Activated CD8-positive, alpha-beta memory T cell treated with anti-CD3 and anti-CD28 coated beads, Interleukin-2, amount 50 U/mL, for 48 hours (primary cell): ENCODE measurements around the gene AHSG.
A peak's percentile ranks its signal among the peaks of the same experiment; 100 is the strongest.
"Not testable (repeated sequence)": the region's sequence is repeated elsewhere in the genome, so short reads cannot be mapped to it uniquely, and the experiment has no call there.

ENCODE experiments used
- DNase-seq: peaks from one replicate; pipeline ENCODE4 v3.0.0-alpha.2; 2020

AHSG gene, protein sequence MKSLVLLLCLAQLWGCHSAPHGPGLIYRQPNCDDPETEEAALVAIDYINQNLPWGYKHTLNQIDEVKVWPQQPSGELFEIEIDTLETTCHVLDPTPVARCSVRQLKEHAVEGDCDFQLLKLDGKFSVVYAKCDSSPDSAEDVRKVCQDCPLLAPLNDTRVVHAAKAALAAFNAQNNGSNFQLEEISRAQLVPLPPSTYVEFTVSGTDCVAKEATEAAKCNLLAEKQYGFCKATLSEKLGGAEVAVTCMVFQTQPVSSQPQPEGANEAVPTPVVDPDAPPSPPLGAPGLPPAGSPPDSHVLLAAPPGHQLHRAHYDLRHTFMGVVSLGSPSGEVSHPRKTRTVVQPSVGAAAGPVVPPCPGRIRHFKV

GRCh38 chr3:186612721-186613636 lies at the start of gene AHSG:
Gene AHSG (plus strand): TSS chr3:186613060. CDS start chr3:186613142, 82 bp downstream.
- DNase-seq: no peak

DNA sequence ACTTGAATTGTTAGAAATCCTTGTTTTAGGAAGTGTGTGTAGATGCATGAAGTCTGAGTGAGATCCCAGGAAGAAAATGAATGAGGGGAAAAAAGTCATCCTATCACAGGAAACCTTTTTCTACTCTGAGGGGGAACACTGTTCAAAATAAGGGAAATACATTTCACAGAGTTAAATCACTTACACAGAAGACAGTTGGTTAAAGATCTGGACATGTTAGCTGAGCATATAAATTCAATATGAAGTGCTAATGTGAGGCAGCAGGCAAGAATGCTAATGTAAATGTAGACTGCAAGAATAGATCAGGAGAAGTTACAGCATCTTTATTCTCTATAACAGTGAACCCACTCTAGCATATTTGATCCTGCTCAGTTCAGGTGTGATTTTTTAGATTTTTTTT lies 48.3 kb upstream of the AHSG start:
- no peak for DNase-seq

DNA sequence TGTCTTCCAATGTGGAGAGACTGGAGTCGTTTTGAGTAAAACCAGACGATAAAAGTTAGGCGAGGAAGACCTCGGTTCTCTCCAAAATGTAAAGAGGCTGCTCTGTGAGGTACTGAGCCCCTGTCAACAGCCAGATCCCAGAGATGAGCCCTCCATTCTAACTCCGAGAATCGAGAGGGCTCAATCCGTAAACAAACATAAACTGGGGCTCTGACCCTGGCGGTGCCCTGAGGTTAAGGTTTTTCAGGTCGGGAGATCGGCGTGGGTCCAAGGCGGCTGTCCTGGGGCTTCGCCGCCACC lies 46.1 kb upstream of the AHSG start:
- no peak for DNase-seq

- DNase-seq: peak; percentile 100
These were observed 45.6 kb upstream of the AHSG start, which contains the start of gene TBCCD1 for GRCh38 chr3:186567072-186567921. Gene TBCCD1 (minus strand): TSS chr3:186567339. CDS start chr3:186564329, 3,010 bp downstream.

- not testable (repeated sequence) for DNase-seq
These were observed 43.5 kb upstream of the AHSG start for GRCh38 chr3:186569361-186569760.

- DNase-seq: no peak
These were observed 43.1 kb upstream of the AHSG start for GRCh38 chr3:186569779-186570095.

DNA sequence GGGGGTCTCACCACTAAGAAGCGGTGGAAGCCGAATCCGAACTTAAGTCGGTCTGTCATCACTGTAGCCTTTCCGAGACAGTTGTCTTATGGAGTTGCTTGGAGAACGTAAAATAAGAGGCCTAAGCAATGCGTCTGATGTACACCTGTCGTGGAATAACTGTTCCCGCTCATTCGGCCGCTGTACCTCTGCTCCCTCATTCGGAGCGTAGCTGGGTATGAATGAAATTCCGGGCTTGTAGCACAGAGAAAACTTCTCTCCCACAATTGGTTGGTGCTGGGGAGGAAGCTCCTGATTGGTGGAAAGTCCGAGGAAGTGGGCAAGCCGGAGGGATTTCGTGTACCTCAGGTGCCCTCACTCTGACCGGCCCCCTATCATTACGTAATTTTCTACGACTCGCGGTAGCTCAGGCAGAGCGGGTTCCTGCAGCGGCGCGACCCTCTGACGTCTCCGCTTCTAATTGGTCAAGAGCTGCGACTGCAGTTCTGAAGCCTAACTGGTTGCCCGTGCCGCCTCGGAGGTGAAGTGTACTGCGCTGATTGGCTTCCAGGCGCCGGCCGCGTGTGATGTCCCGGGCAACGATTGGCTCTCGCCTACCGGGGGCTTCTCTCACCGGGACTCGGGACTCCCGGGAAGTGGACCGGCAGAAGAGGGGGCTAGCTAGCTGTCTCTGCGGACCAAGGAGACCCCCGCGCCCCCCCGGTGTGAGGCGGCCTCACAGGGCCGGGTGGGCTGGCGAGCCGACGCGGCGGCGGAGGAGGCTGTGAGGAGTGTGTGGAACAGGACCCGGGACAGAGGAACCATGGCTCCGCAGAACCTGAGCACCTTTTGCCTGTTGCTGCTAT lies 42.5 kb upstream of the AHSG start, which contains the start of gene DNAJB11:
Gene DNAJB11, plus strand, starts transcription at position 625 of the 845 bp plus-strand sequence. Its CDS starts 178 bp downstream, at position 803.
- peak; percentile 98 for DNase-seq

- DNase-seq: no peak
These were observed 41.8 kb upstream of the AHSG start for GRCh38 chr3:186570941-186571643.

GRCh38 chr3:186571644-186572013 lies 41.2 kb upstream of the AHSG start:
- no peak for DNase-seq

GRCh38 chr3:186577521-186577920 lies 35.3 kb upstream of the AHSG start:
- no peak for DNase-seq

DNA sequence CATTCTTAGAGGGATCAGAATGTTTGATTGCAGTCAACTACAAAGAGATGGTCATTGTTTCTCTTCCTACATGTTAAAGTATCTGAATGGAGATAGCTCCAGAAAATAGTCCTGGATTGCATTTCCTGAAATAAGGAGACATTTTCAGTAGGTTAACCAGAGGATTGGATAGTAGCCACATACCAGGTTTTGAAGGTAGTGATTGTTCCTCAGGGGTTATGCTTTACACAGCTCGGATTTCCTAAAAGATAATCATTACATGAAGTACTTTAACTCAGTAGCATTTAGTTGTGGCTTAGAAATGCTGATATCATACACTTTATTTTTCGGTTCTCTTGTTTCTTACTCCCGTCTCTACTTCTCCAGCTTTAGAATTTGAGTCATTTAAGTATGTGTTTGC lies 32.1 kb upstream of the AHSG start:
- DNase-seq: no peak

DNA sequence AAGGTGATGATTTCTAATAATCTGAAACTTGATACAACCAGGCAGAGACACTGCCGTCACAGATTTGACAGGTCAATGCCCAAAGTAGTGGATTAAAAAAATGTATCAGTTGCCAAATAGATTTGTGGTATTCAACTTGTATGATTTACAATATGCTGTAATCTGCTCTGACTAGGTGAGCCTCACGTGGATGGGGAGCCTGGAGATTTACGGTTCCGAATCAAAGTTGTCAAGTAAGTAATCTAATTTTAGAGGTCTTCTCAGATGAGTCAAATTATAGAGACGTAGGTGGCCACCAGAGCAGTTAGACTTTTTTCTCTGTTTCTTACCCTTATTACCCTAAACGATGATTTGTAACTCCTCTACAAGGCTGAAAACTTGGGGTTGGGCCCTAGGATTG lies 30.3 kb upstream of the AHSG start:
- DNase-seq: no peak

- no peak for DNase-seq
These were observed 29.0 kb upstream of the AHSG start for GRCh38 chr3:186583831-186584230.

- DNase-seq: not testable (repeated sequence)
These were observed 26.6 kb upstream of the AHSG start for GRCh38 chr3:186586245-186586644.

DNA sequence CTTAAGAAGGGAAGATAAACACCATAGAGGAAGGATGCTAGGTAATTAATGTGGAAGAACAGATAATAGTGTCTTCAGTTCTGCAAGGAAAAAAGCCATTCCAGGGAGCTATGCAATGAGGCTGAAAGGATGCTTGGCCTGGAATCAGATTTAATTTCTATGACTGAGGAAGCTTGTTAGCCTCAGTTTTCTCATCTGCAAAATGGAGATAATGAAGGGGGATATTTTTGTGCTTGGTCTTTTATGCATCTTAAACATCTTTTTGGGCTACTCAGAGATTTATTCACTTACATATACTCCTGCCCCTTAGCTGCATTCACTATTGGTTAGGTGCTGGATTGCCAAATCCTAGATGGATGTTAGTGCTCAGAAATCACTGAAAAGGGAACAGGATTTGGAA lies 25.7 kb upstream of the AHSG start:
- no peak for DNase-seq

DNA sequence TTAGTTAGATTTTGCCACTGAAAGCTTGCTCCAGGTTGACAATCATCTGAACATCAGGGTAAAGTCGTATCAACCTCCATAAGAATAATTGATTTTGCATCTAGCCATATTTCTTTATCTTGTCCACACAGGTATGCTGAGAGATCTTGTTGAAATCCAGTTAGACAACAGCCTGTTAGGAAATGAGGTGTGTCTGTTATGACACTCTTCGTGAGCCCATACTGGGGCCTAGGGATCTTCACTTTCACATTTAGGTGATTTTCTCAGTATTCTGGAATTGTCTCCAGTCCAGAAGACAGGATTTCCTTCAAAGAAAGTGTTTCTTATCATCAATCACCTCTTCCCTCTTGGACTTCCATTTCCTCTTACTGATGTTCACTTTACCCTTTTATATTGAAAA lies 24.2 kb upstream of the AHSG start:
- no peak for DNase-seq

DNA sequence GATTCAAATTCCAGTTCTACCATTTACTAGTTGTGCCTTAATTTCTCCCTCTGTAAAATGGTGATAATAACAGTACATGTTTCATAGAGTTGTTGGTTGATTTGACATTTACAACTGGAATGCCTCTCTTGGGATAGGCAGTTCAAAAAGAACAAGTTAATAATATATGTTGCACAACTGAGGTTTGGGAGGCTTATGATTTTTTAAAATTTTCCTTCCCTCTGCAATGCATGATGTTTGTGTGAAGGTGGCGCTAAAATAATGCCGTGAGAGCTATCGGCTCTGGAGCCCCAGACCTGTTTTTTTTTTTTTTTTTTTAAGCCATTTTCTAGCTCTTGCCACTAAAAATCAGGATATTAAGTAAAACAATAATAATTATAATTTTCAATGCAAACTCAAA lies 23.7 kb upstream of the AHSG start:
- no peak for DNase-seq

DNA sequence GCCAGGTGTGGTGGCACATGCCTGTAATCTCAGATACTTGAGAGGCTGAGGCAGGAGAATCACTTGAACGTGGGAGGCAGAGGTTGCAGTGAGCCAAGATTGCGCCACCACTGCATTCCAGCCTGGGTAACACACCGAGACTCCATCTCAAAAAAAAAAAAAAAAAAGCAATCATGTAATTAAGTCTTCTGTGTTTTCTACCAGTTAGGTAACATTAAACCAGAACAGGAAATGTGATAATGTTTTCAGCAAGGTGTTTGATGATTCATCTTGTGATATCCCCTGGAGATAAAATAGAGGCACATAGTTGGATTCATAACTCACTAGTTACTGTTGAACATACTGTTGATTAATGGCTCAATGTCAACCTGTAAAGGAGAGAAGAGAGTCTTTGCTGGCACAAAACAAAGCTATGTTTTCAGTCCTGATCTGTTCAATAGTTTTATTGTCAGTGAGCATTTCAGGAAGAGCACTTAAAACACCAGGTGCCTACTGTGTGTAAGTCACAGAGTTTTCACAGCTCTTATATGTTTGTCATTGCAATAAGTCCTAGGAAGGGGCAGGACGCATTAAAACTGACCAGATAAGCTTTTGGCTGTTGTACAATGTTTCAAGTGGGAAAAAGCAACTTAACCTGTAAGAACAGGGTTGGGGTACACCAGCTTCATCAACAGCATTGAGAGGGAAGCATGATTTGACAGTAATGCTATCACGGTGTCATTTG lies 22.8 kb upstream of the AHSG start:
- DNase-seq: no peak

DNA sequence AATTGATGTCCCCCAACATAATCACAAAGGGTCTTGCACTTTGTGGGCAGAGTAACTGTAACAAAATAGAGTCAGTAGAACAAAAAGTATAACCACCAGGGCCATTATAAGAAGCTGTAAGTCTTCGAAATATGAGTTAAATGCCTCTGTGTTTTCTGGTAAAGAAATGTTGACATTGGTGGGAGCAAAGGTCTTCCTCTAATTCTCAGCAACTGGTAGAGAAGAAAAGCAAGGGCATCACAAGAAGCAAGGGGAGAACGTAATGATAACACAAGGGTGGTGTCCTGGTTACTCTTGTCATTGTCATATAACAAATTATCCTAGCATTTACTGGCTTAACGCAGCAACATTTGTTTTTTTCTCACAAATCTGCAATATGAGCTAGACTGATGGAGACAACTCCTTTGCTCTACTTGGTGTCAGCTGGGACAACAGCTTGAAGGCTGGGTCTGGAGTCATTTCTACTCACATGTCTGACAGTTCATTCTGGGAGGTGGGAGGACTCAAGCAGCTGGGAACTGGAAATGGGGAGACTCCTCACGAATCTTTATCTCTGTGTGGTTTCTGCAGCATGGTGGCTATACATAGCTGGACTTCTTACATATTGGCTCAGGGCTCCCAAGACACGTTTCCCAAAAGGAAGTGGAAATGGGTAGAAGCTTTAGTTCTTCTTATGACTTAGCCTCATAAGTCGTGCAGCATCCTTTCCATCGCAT lies 22.1 kb upstream of the AHSG start:
- DNase-seq: no peak

- DNase-seq: no peak
These were observed 20.2 kb upstream of the AHSG start for GRCh38 chr3:186592682-186593081.
